ENCODE measurements around the gene SPSB4. TPM values are rescaled to one million over a fixed set of nuclear protein-coding genes. Genes with fewer than 3 reads are reported as not detected.

Gene SPSB4
- total and polyA plus RNA-seq, 10 of the 15 experiments (the other 5 are each of a cell fraction or from before 2014, with no cell fraction given), result not detected

DNA sequence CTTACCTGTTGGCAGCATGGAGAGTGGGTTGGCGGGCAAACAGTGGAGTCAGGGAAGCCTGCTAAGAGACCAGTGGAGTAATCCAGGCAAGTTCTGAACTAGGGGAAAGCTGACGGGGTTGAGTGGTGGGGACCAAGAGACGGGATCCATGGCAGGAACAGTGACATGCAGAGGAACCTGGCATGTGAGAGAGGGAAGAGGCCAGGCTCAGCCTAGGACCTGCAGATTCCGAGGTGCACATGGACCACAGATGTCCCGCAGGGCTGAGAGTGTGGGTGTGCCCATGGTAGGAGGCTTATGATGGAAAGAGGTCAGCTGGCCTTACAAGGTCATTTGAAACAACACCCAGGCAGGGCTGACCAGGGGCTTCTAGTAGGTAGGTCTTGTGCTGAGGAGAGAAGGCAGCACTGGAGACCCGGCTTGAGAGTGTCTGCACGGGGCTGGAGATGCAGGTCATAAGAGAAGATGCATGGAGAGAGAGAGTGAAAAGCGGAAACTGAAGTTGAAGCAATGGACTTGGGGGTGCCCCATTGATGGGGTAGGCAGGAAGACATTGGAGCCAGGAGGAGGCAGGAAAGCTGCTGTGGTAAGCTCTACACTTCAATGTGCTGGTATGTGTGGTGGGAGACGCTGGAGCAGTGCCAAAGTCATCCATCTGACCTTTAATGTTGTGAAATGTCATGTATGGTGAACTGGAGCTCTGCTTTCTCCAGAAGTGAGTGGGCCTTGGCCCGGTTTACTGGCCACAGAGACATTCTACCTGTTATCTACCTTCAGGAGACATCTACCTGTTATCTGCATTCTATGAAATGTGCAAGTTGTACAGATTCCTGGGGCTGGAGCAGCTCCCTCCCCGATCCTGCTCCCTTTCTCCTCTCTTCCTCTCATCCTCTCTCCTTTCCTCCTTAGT lies 4.6 kb downstream of the SPSB4 start:
- H3K79me2 ChIP-seq (ENCODE audit: control insufficient read depth, insufficient read depth, low read length), result no peaks in the 10 kb centered on the region
- RAD21 ChIA-PET (ENCODE audit: unreplicated experiment), result no interaction called here
- CTCF ChIA-PET, result no interaction called here
- H4K20me1 ChIP-seq (ENCODE audit: control insufficient read depth, insufficient read depth), result no peaks in the 10 kb centered on the region
- H3K36me3 ChIP-seq (ENCODE audit: control insufficient read depth in 2 of 2, insufficient read depth in 2 of 2, low read length in 1 of 2), result no peaks in the 10 kb centered on the region
- peaks cover 6 to 12% of the 10 kb centered on the region in 2 experiments; a peak in 3 of 4 replicates for H3K27me3 ChIP-seq (replicated peaks in 1 of 2; ENCODE audit: control insufficient read depth in 2 of 2, insufficient read depth in 2 of 2, low read length in 1 of 2)
- H3K4me1 ChIP-seq (ENCODE audit: control insufficient read depth, insufficient read depth, low read length), result no peaks in the 10 kb centered on the region
- intact Hi-C loops (cut with micrococcal nuclease; ENCODE audit: unreplicated experiment) (no loop called here), in situ Hi-C loops (cut with MboI) (no loop called here)
- no peak overlapping the region for H3K4me2 ChIP-seq (ENCODE audit: control insufficient read depth, insufficient read depth)
- H3K9ac ChIP-seq (ENCODE audit: control insufficient read depth, insufficient read depth, low read length), result no peak overlapping the region
- WGBS (ENCODE audit: insufficient coverage, insufficient replicate concordance, low lambda C conversion rate, missing lambda C conversion rate), result 30% methylated on average over 11 of the region's 11 CpGs
- H3K27ac ChIP-seq (ENCODE audit: control insufficient read depth, insufficient read depth), result no peak overlapping the region
- SMC1A ChIA-PET (ENCODE audit: uncharacterized antibody, unreplicated experiment), result no interaction called here
- no peak overlapping the region for H2AFZ ChIP-seq (ENCODE audit: control insufficient read depth, low read depth, low read length)
- BruUV-seq (replicated peaks), result no TSS peak
- H3K9me3 ChIP-seq (replicated peaks; ENCODE audit: control insufficient read depth, insufficient read depth, low read length), result no peaks in the 10 kb centered on the region
- POLR2A ChIA-PET, result no interaction called here
- ATAC-seq (no peak), FAIRE-seq (no peak), DNase-seq (ENCODE audit: low read depth, low spot score) (no peak)
- TF ChIP-seq, protein P1, sequence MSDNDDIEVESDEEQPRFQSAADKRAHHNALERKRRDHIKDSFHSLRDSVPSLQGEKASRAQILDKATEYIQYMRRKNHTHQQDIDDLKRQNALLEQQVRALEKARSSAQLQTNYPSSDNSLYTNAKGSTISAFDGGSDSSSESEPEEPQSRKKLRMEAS (IDR thresholded peaks at IDR 0.05; ENCODE audit: low read depth, low read length), result no peak
- no peak for TF ChIP-seq MEF2A (IDR thresholded peaks at IDR 0.05; ENCODE audit: insufficient read depth, low read depth, low read length)
- TF ChIP-seq SP1 (IDR thresholded peaks at IDR 0.05; ENCODE audit: low read depth, low read length), result no peak
- no peak for TF ChIP-seq HCFC1 (IDR thresholded peaks at IDR 0.05; ENCODE audit: low read length)
- TF ChIP-seq, protein P2, sequence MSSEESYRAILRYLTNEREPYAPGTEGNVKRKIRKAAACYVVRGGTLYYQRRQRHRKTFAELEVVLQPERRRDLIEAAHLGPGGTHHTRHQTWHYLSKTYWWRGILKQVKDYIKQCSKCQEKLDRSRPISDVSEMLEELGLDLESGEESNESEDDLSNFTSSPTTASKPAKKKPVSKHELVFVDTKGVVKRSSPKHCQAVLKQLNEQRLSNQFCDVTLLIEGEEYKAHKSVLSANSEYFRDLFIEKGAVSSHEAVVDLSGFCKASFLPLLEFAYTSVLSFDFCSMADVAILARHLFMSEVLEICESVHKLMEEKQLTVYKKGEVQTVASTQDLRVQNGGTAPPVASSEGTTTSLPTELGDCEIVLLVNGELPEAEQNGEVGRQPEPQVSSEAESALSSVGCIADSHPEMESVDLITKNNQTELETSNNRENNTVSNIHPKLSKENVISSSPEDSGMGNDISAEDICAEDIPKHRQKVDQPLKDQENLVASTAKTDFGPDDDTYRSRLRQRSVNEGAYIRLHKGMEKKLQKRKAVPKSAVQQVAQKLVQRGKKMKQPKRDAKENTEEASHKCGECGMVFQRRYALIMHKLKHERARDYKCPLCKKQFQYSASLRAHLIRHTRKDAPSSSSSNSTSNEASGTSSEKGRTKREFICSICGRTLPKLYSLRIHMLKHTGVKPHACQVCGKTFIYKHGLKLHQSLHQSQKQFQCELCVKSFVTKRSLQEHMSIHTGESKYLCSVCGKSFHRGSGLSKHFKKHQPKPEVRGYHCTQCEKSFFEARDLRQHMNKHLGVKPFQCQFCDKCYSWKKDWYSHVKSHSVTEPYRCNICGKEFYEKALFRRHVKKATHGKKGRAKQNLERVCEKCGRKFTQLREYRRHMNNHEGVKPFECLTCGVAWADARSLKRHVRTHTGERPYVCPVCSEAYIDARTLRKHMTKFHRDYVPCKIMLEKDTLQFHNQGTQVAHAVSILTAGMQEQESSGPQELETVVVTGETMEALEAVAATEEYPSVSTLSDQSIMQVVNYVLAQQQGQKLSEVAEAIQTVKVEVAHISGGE (CRISPR knock-in tag; IDR thresholded peaks at IDR 0.05), result no peak
- TF ChIP-seq ETV6 (conservative IDR thresholded peaks at IDR 0.05 in 1 of 2, IDR thresholded peaks at IDR 0.05 in 1 of 2; ENCODE audit: borderline replicate concordance in 1 of 2, low read depth in 1 of 2), result no peak
- no peak for TF ChIP-seq GATAD2B (conservative IDR thresholded peaks at IDR 0.05; ENCODE audit: low read depth)
- no peak for TF ChIP-seq EED (IDR thresholded peaks at IDR 0.05; ENCODE audit: low read depth)
- TF ChIP-seq PML (IDR thresholded peaks at IDR 0.05; ENCODE audit: low read length), result no peak
- no peak for TF ChIP-seq CBX5 (IDR thresholded peaks at IDR 0.05; ENCODE audit: low read depth)
- TF ChIP-seq SIN3A (IDR thresholded peaks at IDR 0.05; ENCODE audit: low read depth, low read length), result no peak
- TF ChIP-seq HDGF (IDR thresholded peaks at IDR 0.05), result no peak
- TF ChIP-seq, protein P3, sequence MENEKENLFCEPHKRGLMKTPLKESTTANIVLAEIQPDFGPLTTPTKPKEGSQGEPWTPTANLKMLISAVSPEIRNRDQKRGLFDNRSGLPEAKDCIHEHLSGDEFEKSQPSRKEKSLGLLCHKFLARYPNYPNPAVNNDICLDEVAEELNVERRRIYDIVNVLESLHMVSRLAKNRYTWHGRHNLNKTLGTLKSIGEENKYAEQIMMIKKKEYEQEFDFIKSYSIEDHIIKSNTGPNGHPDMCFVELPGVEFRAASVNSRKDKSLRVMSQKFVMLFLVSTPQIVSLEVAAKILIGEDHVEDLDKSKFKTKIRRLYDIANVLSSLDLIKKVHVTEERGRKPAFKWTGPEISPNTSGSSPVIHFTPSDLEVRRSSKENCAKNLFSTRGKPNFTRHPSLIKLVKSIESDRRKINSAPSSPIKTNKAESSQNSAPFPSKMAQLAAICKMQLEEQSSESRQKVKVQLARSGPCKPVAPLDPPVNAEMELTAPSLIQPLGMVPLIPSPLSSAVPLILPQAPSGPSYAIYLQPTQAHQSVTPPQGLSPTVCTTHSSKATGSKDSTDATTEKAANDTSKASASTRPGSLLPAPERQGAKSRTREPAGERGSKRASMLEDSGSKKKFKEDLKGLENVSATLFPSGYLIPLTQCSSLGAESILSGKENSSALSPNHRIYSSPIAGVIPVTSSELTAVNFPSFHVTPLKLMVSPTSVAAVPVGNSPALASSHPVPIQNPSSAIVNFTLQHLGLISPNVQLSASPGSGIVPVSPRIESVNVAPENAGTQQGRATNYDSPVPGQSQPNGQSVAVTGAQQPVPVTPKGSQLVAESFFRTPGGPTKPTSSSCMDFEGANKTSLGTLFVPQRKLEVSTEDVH (IDR thresholded peaks at IDR 0.05; ENCODE audit: low read depth, partially characterized antibody), result no peak
- no peak for TF ChIP-seq ZNF274 (IDR thresholded peaks at IDR 0.05; ENCODE audit: insufficient read depth, insufficient read length)
- no peak for TF ChIP-seq CHD4 (IDR thresholded peaks at IDR 0.05)
- H3K4me3 ChIP-seq, result no peak overlapping the region

All from GM12878 (cell line).